ENCODE measurements around the gene TCL1B.
"Not testable (repeated sequence)": the region's sequence is repeated elsewhere in the genome, so short reads cannot be mapped to it uniquely, and the experiment has no call there.

TCL1B gene

DNA sequence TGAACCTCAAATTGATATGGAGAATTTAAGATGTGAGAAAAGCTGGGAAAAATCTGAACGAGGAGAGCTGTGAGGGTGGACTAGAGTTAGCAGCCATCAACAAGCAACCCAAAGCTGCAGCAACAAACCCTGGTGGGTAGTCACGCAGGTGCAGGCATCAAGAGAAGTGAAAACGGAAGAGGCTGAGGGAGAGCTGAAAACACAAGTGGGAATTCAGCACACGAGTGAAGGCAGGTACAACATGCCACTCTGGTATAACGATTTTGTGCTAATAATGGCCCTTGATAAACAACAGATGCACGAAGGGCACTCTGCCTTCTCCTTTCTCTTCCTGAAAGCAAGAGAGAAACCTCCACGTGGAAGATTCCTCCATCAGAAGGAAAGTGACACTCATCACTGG is 11.5 kb downstream of the TCL1B start:
- peak in 1 of 42 donors; percentile 25 for DNase-seq
- intact Hi-C loops (cut with DNase I) = no loop called here

DNA sequence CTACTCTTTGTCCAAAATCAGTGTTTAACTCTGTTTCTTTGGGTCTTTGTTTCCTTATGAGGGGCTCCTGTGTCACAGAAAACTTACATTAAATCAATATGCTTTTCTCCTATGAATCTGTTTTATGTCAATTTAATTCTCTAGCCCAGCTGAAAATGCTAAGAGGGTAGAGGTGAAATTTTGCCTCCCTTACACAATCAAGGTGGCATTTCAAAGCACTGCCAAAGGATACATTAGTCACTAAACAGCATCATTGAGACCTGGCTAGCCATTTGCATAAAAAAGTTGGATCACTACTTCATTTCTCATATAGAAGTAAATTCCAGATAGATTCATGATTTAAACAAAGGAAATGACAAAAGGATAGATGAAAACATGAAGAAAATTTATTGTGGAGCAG is 12.1 kb downstream of the TCL1B start:
- no peak for DNase-seq
- intact Hi-C loops (cut with DNase I) = no loop called here

DNA sequence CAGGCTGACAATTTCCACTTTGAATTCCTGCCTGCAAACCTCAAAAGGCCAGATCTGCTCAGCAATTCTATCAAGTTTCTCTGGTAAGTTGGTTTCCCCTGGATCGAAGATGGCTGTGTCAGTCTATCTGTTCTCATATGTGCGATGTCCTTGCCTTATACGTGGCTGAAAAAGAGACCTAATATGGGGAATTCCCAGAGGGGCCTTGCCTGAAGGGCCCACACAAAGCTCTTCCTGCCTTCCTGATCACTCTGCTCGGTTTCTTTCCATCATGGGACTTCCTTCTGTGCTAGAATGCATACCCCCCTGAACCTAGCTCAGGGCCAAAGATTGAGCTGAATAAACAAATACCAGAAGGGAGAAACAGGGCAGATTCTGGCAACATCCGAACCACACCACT is 13.2 kb downstream of the TCL1B start:
- peak in 1 of 42 donors; percentile 24 for DNase-seq
- intact Hi-C loops (cut with DNase I) = no loop called here

DNA sequence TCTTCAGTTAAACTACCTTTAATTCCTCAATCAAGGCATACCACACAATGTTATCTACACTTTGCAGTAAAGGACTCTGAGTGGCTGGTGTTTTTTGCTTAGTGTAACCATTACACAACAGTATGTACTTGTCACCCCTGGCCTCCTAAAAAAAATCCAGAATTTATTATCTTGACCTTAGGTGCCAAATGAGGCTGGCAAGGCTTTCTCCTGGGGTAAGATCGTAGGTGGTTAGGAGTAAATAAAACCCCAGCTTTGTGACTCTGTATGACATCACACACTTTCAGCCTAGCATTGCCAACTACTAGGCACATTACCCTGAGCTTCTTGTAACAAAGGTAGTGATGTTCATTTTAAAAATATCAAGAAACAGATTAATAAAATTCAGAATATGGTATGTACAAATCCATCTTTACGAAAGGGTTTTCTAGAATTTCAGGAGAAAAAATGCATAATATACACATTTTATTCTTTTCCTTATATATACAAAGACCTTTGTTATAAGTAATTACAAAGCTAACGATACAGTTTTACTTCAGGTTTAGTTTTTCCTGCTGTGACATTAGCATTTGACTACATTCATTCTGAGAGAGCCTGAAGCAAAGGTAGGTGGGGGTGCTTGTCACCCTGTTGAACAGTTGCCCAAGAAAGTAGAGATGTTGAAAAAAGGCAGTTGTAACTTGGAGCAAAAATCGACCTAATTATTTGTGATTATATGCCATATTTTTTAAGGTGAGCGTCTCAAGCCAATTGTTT is 14.2 kb downstream of the TCL1B start:
- DNase-seq = peak in 1 of 42 donors; percentile 27
- intact Hi-C loops (cut with DNase I) = no loop called here

DNA sequence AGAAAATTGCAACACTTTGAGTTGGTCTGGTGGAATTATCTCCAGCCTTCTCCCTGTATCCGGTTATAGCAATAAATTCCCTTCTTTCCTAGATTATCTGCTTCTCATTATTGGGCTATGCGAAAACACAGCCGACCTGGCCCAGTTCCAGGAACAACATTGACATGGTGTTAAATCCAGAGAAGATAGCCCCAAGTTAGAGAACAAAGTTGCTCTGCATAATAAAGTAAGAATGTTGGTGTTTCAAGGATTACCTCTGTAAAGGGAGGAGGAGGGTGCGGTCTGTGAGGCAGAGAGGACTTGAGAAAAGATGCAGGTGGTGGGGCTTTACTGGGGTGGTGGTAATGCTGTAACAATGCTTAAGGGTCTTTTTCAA is 15.6 kb downstream of the TCL1B start:
- intact Hi-C loops (cut with DNase I) = no loop called here
- DNase-seq = no peak

DNA sequence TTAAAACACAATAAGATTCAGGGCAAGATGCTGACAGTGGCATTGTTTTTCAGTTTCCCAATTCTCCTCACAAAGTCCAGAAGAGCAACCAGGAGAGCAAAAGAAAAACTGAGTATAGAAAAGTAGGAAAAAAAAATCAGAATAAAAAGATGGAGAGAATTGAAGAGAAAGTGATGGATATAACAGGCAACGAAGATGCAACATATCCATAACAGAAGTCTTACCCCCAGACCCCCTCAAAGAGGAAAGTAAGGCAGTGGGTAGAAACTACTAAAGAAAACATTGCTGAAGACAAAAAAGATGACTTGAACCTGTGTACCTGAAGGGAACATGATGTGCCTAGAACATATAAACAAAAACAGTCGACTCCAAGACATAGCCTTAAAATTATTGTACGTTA is 17.1 kb downstream of the TCL1B start:
- DNase-seq = no peak
- intact Hi-C loops (cut with DNase I) = no loop called here

DNA sequence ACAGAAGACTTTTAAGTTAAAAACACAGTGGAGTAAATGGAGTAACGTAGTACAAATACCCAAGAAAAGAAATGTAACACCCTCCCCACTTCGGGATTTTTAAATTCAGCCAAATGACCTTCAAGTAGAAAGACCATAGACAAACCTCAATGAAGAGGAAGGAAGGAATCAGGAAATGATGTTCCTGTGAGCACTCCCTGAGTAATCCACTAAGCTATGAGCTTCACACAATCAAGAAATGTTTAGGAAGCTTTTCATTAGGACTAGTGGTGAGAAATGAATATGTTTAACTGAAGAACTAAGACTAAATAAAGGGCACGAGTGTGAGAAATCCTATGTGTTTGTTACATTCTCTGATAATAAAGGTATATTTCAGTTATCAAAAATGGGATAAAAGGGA is 17.6 kb downstream of the TCL1B start:
- no peak for DNase-seq
- intact Hi-C loops (cut with DNase I) = no loop called here

DNA sequence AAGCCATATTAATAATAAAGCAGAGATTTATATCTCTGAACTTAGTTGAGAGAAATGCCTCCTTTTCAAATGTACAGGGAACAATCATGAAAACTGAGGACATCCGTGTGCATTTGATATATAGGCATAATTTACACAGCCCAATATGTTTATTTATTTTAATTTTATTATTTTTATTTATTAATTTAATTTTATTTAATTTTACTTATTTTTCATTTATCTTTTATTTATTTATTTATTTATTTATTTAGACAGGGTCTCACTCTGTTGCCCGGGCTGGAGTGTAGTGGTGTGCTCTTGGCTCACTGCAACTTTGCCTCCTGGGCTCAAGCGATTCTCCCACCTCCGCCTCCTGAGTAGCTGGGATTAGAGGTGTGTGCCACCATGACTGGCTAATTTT is 19.3 kb downstream of the TCL1B start:
- DNase-seq = no peak
- intact Hi-C loops (cut with DNase I) = no loop called here

DNA sequence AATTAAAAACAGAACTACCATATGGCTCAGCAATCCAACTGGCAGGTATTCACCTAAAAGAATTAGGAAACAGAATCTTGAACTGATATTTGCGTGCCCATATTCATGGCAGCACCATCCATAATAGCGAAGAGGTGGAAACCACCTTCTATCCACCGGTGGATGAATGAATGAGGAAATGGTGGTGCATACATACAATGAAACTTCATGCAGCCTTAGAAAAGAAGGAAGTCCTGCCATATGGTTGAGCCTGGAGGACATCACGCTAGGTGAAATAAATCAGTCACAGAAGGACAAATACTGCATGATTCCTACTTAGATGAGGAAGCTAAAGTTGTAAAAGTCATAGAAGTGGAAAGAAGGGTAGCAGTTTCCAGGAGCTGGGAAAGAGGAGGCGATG is 21.1 kb downstream of the TCL1B start:
- intact Hi-C loops (cut with DNase I) = no loop called here
- DNase-seq = no peak

DNA sequence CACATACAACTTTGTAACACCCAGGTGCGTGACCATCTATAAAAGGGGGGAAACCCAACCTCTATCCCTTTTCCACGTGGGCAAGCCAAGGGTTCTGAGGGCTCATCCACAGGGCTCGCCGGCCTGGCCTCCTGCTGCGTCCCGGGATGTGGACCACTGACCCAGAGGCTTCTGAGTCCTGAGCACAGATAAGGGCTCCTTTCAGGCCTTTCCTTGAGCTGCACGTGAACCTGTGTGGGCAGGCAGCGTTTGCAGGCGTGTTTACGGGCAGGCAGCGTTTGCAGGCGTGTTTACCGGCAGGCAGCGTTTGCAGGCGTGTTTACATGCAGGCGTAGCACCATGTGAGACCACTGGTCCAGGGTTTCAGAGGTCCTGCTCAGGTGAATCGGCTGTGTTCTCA is 23.9 kb downstream of the TCL1B start:
- intact Hi-C loops (cut with DNase I) = no loop called here
- no peak for DNase-seq

DNA sequence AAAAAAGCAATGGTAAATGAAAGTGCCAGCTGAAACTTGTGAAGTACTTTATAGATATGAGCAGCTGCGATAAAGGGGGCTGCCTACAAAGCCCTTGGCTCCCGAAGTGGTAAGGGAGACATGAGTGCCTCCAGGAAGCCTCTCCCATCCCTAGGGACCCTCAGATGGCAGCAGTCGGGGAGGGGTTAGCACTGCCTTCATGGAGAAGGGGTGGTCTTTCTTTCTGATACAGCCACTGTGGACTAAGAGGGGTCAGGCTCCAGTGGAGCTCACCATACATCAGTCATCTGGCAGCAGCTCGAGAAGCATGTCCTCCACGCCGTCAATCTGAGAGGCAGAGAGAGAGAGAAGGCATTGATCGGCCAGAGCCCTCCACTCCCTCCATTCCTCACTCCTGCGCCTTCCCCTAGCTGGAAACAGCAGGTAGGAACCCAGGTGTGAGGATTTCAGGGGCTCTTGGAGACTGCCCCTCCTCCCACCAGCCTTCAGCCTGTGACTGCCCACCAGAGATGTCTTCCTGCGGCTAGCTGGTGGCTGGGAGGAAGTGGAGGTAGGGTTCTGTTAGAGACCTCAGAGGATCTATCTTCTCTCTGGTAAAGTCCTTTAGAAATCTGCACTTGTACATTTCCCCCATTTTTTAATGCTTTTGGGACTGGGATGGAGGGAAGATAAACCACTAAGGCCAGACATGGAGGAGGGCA is 25.4 kb downstream of the TCL1B start:
- intact Hi-C loops (cut with DNase I) = no loop called here
- no peak for DNase-seq

DNA sequence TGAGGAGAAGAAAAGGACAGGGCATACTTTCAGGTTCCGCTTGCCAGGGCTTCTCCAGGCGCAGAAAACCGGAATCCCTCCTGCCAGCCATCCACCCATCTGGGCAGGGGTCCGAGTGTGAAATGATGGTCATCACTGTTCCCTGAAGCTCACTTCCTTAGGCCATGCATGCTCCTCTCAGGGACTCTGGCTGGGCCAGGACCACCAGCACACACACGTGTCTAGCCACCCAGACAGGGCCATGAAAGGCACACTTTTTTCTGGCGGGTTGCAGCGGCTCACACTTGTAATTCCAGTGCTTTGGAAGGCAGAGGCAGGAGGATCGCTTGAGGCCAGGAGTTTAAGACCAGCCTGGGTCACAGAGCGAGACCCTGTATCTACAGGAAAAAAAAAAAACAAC is 26.2 kb downstream of the TCL1B start:
- DNase-seq = no peak
- intact Hi-C loops (cut with DNase I) = no loop called here

DNA sequence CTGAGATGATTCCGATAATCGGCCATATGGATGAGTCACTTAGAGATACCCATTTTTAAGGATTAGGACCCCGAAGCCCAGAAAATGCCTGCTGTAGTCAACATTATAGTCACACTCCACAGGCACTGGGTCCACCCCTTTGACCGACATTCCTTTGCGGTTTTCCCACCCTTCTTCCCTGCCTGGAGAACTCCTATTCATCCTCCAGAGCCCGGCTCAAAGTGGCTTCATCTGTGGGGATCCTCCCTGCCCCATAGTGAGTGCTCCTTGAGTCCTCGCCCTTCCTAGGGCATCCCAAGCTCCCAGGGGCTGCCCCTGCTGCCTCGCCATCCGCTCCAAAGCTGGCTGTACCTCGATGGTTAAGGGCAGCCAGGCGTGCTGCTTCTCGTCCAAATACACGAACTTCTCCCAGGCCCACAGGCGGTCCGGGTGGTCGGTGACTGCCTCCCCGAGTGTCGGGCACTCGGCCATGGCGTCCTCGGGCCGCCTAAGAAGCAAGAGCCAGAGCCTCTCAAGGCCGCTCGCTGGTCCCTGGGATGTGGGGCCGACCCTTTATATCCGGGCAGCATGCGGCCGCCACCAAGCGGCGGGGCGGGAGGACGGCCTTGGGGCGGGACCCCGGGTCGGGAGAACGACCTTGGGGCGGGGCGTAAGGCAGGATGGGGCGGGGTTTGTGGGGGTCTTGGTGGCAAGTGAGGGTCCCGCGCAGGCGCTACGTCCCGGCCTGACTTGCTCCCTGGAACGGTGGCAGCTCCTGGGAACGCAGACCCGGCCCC is 27.6 kb downstream of the TCL1B start, which contains the start of gene TCL1A:
TSS of gene TCL1A (minus strand) at position 530 of the 776 bp plus-strand sequence. CDS start at position 471, 59 bp downstream.
- DNase-seq = peak in 1 of 42 donors; percentile 21
- intact Hi-C loops (cut with DNase I) = no loop called here

DNA sequence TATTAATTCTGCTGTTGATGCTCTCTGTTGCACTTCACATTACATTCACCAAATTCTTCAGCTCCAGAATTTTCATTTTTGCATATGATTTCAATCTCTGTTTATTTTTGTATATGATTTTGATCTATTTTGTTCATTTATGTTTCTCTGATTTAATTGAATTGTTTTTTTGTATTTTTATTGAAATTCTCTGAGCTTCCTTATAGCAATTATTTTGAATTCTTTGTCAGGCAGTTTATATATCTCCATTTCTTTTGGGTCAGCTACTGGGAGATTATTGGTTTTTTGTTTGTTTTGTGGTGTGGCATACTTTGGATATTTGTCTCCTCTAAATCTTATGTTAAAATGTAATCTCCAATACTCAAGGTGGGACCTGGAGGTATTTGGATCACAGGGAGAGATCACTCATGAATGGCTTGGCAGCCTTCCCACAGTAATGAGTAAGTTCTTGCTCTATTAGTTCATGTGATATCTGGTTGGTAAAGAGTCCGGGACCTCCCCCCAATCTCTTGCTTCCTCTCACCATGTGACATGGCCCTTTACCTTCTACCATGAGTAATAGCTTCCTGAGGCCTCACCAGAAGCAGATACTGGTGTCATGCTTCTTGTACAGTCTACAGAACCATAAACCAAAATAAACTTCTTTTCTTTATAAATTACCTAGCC is 36.4 kb downstream of the TCL1B start:
- intact Hi-C loops (cut with DNase I) = no loop called here
- no peak for DNase-seq

DNA sequence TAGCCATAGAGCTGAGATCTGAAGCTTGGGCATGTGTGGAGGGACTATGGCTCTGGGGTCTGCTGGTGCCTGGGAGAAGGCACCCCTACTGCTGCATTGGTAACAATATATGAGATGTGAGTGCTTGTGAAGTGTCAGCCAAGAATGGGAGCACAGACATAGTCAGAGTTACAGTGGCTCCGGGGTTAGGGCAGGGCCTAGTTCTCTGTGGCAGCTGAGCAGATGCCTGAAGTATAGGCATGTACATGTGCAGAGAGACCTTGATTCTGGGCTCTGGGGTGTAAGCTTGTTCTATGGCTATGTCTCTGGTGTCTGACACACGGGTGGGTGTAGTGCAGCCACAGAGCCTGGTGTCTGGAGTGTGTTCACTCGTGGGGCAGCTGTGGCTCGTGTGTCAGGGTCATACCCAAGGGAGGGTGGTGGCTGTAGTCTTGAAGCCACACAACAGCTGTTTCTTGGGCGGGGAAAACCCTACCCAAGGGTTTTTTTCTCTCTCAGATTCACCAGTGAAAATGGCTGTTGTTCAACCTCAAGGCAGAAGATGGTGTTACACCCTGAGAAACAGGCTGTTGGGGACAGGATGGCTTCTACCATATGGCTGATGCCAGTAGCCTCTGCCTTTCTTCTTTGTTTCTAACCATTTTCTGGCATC is 39.6 kb downstream of the TCL1B start:
- intact Hi-C loops (cut with DNase I) = no loop called here
- DNase-seq = peak in 1 of 42 donors; percentile 17

DNA sequence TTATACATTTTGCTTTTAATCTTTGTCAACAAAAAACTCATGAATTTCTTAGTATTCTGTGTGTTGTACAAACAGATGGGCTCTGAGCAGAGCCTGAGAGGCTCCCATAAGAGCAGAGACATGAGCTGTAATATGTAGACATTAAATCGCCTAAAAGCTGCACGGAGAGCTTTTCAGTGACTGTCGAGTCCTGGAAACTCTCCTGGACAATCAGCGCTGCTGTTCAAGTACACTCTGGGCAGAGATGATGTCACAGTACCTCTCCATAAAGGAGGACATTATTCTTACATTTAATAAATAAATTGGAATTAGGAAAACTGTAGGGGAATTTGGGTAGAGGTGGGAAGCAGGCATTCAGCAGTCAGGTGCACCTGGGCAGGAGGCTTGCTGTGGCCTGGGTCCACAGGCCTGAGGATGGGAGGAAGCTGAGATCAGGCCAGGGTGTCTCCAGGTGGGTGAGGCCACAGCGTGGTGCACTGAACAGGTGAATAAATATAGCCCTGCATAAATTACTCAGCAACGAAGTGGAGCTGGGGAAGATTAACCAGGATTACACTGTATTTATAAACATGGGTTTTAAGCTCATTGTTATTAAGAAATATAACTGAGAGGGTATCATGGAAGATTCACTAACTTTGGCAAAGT is 41.0 kb downstream of the TCL1B start:
- intact Hi-C loops (cut with DNase I) = no loop called here
- DNase-seq = peak in 1 of 42 donors; percentile 31

DNA sequence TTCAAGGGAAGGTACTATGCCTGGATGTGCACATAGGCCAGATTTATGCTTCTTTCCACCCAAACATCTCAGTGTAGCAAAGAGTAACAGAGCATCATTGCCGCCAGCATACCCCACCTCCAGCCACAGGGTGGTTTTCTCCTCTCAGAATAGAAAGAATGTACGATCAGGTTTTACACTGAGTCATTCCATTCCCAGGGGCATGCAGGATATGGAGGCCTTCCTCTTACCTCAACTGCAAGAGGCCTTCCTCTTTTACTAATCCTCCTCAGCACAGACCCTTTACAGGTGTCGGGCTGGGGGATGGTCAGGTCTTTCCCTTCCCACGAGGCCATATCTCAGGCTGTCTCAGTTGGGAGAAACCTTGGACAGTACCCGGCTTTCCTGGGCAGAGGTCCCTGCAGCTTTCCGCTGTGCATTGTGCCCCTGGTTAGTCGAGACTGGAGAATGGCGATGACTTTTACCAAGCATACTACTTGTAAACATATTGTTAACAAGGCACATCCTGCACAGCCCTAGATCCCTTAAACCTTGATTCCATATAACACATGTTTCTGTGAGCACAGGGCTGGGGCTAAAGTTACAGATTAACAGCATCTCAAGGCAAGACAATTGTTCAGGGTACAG is 43.3 kb downstream of the TCL1B start:
- intact Hi-C loops (cut with DNase I) = not testable (repeated sequence)
- peak in 1 of 42 donors; percentile 22 for DNase-seq

DNA sequence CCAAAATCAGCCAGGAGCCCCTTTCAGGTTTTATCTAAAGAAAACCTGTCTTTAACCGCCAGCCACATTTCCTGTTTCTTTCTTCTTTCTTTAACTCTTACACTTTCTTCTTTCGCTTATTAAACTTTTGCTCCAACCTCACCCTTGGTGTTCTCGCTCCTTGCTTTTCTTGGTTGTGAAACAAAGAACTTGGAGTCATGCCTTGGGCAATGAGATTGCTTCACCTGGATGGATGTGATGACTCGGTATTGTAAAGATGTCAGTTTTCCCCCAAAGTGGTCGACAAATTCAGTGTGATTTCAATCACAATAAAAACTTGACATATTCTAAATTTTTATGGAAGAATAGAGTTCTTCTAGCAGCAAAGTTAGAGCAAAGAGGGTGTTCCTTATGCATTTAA is 43.9 kb downstream of the TCL1B start:
- intact Hi-C loops (cut with DNase I) = no loop called here
- no peak for DNase-seq

Data from head of caudate nucleus (tissue), 42 donors.